HG03558 (cell line): ENCODE data around the gene BAG3.
"Not testable (repeated sequence)": the region's sequence is repeated elsewhere in the genome, so short reads cannot be mapped to it uniquely, and the experiment has no call there.

Experiments used
- ATAC-seq: cut with Tn5 transposase; IDR thresholded peaks from one replicate; pipeline ENCODE4 v1.9.1; 2021; ENCODE audit warnings: moderate number of reproducible peaks; ENCODE audit not compliant: unreplicated experiment; ENCODE audit errors: extremely low read depth

BAG3 gene

GRCh38 chr10:119638982-119639381 lies 12.2 kb upstream of the BAG3 start:
- no peak for ATAC-seq

- ATAC-seq: no peak
Observed at GRCh38 chr10:119640384-119640783, 10.8 kb upstream of the BAG3 start.

- no peak for ATAC-seq
Observed at GRCh38 chr10:119640875-119641526, 10.2 kb upstream of the BAG3 start.

GRCh38 chr10:119642556-119643111 lies 8.5 kb upstream of the BAG3 start:
- ATAC-seq: no peak

GRCh38 chr10:119643306-119644204 lies 7.6 kb upstream of the BAG3 start:
- no peak for ATAC-seq

GRCh38 chr10:119644205-119644814 lies 6.9 kb upstream of the BAG3 start:
- ATAC-seq: no peak

- no peak for ATAC-seq
Observed at GRCh38 chr10:119644994-119645393, 6.2 kb upstream of the BAG3 start.

GRCh38 chr10:119650062-119650461 lies 1.1 kb upstream of the BAG3 start:
- ATAC-seq: no peak

- ATAC-seq: no peak
Observed at GRCh38 chr10:119651514-119652360, 557 bp downstream of the BAG3 start.

GRCh38 chr10:119652361-119652730 lies 1.2 kb downstream of the BAG3 start:
- no peak for ATAC-seq

GRCh38 chr10:119653209-119653608 lies 2.0 kb downstream of the BAG3 start:
- no peak for ATAC-seq

GRCh38 chr10:119653916-119654315 lies 2.7 kb downstream of the BAG3 start:
- no peak for ATAC-seq

GRCh38 chr10:119654540-119654939 lies 3.4 kb downstream of the BAG3 start:
- no peak for ATAC-seq

GRCh38 chr10:119655566-119656001 lies 4.4 kb downstream of the BAG3 start:
- ATAC-seq: no peak

GRCh38 chr10:119656760-119657159 lies 5.6 kb downstream of the BAG3 start:
- ATAC-seq: no peak

- no peak for ATAC-seq
Observed at GRCh38 chr10:119657725-119658124, 6.5 kb downstream of the BAG3 start.

GRCh38 chr10:119658274-119658673 lies 7.1 kb downstream of the BAG3 start:
- ATAC-seq: no peak

GRCh38 chr10:119659951-119660350 lies 8.8 kb downstream of the BAG3 start:
- no peak for ATAC-seq

GRCh38 chr10:119662076-119662605 lies 11.0 kb downstream of the BAG3 start:
- not testable (repeated sequence) for ATAC-seq
